NCI-H446 (cell line): ENCODE data around the gene PKN2.
"Not testable (repeated sequence)": the region's sequence is repeated elsewhere in the genome, so short reads cannot be mapped to it uniquely, and the experiment has no call there.

Source experiments
- DNase-seq, 2 experiments: peaks; one replicate each; lab custom pipeline; 2025; lab: John Stamatoyannopoulos, UW

PKN2 gene

DNA sequence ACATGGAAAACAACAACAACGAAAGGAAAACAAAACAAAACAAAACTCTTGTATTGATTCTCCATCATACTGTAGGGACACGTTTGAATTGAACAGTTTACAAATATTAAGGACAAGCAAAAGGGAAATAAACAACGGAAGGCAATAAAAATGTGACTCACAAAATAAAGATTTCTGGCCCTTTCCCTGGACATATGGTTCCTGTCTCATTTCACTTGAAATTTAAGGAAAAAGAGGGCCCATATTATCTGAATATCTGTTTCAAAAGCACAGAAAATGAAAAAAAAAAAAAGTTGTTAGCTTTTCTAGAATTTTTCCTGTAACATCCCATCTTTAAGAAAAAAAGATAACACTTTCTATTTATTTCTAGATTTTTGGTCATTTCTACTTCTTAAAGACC lies 3.6 kb upstream of the PKN2 start:
- no peak for DNase-seq

DNA sequence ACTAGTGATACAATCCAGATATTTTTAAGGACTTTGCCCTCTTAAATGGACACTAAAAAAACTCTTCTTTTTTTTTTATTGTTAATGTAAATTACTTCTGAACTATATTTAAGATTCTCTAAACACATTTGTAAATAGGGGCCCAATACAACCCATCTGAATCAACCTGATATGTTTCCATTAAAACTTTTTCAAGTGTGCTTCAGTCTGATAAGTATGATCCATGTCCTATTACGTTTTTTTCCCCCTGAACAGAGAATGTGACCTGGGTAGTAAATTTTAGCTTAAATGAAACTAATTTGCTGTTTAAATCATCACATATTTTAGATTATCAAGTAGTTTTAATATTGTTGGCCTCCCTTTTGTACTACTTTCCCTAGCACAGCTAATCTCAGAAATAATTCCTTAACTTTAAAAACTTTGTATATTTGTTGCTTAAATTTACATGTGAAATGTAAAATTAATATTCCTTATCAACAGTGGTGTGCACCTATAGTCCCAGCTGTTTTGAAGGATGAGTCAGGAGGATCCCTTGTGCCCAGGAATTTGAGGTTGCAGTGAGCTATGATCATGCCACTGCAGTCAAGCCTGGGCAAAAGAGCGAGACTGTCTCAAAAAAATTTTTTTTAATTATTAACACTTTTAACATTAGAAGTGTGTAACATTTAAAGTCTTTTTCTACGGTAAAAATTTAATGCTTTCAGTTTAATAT lies 3.0 kb upstream of the PKN2 start:
- DNase-seq = no peak

- peak; percentile 49 to 59 for DNase-seq
Measured at GRCh38 chr1:88684482-88685258, 597 bp downstream of the PKN2 start.

DNA sequence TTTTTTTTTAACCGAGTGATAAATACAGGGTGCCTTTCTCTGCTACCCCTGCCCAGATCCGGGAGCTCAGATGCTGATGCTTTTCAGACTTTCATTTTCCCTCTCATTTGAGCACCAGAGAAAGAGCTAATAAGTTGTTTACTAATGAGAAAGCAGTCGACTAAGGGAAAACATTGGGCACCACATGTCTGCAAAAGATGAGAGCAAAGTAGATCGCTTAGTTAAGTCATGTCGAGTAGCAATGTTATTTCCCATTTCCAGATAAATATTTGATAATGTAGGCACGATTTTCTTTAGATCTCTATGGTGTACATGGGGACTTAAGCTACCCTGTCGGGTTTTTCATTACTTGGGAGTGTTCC lies 1.2 kb downstream of the PKN2 start:
- no peak for DNase-seq

- DNase-seq = no peak
Measured at GRCh38 chr1:88691540-88691939, 7.5 kb downstream of the PKN2 start.

- DNase-seq = no peak
Measured at GRCh38 chr1:88695781-88696180, 11.7 kb downstream of the PKN2 start.

DNA sequence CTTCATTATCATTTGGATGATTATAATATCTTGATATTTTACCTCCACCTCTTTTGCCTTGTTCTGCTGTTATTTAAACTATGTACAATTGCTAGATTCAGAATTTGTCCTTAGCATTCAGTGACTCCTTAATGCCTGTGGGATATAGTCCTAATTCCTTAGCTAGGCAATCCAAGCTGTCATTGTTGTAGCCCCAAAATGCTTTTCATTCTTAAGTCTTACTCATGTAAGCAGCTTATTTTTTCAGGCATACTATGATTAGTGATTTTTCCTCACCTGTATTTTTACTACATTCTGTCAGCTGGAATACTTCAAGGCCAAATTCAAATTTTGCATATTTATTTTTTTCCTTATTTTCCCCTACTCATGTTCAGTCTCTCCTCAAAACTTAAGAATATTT lies 13.4 kb downstream of the PKN2 start:
- no peak for DNase-seq

- no peak for DNase-seq
Measured at GRCh38 chr1:88698140-88698539, 14.1 kb downstream of the PKN2 start.

DNA sequence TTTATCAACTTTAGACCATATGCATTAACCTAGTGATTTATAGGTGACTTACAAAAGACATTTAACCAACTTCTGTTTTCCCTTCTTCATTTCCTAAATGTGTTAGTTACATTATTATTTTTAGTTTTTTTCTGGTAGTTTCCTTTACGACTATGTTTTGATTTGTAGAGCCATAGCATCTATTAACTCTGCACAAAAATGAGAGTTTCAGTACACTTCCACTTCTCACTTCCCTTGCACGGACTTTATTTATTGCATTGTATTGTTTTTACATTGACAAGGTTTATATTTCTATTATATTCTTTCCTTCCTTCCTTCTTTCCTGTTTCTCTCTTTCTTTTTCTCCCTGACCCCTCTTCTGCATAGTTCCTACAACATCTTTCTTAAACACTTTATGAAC lies 14.7 kb downstream of the PKN2 start:
- no peak for DNase-seq

- DNase-seq = no peak
Measured at GRCh38 chr1:88700425-88701013, 16.4 kb downstream of the PKN2 start.

GRCh38 chr1:88701275-88701674 lies 17.2 kb downstream of the PKN2 start:
- DNase-seq = no peak

- DNase-seq = not testable (repeated sequence)
Measured at GRCh38 chr1:88701793-88702192, 17.7 kb downstream of the PKN2 start.

DNA sequence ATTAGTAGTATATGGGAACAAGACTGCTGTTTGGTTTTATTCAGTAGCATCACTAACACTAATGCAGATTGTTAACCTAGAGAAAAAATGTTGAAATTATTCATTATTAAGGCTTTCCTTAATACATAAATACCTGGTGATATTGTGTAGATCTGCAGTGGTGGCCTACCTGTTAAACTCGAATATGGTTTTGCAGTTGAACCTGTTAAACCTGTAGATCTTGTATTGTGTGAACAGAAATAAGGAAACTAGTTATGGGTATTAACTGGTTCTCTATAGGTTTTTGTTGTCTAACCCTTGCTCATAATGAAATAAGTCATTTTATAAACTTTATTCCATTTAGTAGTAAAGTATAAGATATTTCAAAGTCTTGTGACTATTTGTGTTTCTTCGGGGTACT lies 23.9 kb downstream of the PKN2 start:
- no peak for DNase-seq

DNA sequence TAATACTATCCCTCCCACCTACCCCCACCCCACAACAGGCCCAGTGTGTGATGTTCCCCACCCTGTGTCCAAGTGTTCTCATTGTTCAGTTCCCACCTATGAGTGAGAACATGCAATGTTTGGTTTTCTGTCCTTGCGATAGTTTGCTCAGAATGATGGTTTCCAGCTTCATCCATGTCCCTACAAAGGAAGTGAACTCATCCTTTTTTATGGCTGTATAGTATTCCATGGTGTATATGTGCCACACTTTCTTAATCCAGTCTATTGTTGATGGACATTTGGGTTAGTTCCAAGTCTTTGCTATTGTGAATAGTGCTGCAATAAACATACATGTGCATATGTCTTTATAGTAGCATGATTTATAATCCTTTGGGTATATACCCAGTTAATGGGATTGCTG lies 28.8 kb downstream of the PKN2 start:
- DNase-seq = not testable (repeated sequence)

DNA sequence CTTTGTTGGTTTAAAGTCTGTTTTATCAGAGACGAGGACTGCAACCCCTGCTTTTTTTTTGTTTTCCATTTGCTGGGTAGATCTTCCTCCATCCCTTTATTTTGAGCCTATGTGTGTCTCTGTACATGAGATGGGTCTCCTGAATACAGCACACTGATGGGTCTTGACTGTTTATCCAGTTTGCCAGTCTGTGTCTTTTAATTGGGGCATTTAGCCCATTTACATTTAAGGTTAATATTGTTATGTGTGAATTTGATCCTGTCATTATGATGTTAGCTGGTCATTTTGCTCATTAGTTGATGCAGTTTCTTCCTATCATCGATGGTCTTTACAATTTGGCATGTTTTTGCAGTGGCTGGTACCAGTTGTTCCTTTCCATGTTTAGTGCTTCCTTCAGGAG lies 32.5 kb downstream of the PKN2 start:
- DNase-seq = not testable (repeated sequence)

- no peak for DNase-seq
Measured at GRCh38 chr1:88722492-88722891, 38.4 kb downstream of the PKN2 start.

- no peak for DNase-seq
Measured at GRCh38 chr1:88726697-88727096, 42.6 kb downstream of the PKN2 start.

- no peak for DNase-seq
Measured at GRCh38 chr1:88727205-88727604, 43.1 kb downstream of the PKN2 start.

GRCh38 chr1:88729297-88729696 lies 45.2 kb downstream of the PKN2 start:
- no peak for DNase-seq

GRCh38 chr1:88730132-88730675 lies 46.1 kb downstream of the PKN2 start:
- DNase-seq = no peak

DNA sequence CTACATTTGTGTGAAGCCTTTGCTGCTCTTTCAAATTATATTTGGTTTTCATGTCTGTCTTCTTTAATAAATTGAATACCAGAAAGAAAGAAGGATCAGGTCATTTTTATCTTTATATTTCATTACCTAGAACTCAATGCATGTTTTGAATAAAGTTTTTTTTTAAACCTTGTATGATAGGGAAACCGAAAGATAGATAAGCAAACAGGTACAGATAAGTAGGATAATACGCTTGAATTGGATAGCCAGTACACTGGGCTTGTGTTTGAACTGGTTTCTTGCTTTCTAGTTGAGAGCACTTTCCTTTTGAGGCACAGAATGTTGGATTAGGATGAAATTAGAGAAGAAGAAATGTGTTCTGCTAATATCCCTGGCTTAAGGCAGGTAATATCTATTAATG lies 46.9 kb downstream of the PKN2 start:
- peak in 1 of 2 experiments; percentile 56 for DNase-seq

DNA sequence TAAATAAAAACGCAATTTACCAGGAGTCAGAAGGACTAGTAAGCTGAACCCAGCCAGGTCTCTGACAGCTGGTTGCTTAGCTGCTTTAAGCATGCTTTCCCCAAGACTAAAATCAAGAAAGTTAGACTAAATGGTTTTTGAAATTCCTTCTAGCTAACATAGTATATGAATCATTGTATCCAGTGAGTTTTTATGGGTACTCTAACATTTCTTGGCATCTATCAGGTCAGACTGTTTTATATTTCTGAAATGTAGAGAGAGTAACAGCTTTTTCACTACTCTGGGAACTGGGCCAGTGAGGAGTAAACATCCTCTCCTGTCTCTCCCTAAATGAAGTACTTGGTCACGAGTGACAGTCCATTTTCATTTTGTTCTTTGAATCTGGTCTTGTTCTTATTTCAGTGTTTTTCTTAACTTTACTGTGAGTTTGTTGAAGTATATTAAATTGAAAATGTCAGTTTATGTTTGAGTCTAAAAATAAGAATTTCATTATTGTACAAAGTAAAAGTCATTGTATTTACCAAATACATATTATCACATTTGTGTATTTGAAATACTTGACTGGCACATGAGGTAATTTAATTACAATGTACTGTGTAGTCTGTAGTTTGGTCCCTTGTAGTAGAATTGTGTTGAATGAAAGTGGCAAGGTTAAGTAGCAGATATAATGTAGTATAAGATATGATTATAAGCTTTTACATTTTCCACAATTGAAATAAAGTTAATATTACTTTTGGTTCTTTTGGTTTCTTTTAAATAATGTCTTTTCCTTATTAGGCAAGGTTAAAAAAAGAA lies 47.6 kb downstream of the PKN2 start:
- peak; percentile 77 to 87 for DNase-seq
